Muscle of back (tissue), 11 donors: Measurements from ENCODE around the gene IGSF22. TPM values are rescaled to one million over a fixed set of nuclear protein-coding genes. Genes with fewer than 3 reads are reported as not detected.

ENCODE experiments used
- DNase-seq, 3 donors: peaks; one replicate each; pipeline versions ENCODE4 v3.0.0 to v3.0.0-alpha.2; 2013
- polyA plus RNA-seq, 10 donors: library from polyadenylated mRNA; unstranded; fragments of 120-200 nt; gene quantifications; one replicate each; pipeline ENCODE4 v1.2.1, GENCODE V29; 2013; ENCODE audit not compliant: insufficient read length in 10 of 10

Gene IGSF22
- polyA plus RNA-seq, 10 donors, result 0.72 to 11.4 (median 7.9) TPM

GRCh38 chr11:18745251-18745650 lies 19.3 kb upstream of the IGSF22 start:
- no peak for DNase-seq

DNA sequence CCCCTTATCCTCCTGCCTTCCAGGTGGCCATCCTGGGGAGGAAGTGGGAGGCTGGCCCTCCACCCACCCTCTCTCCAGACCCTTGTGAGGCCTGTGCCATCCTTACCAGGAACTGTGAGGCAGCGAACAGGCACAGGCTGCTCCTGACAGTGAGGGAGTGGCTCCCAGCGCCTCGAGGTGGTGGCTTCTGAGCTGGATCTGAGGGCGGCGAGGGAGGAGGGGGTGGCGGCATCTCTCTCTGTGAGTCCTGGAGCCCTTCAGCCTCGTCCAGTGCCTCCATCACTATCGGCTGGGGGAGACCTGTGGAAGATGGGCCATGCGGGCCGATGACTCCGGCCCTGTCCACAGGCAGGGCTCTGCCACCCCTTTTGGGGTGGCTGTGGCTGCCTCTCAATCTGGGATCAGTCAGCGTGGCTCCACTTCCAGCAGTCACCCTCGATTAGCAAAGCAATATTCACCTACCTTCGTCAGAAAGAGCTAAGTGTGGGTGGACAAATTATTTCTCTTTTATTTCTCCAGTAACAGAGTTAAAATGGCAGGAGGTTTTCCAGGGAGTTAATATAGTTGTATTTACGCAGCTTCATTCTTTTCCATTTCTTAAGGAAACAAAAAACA lies 18.0 kb upstream of the IGSF22 start:
- no peak for DNase-seq

DNA sequence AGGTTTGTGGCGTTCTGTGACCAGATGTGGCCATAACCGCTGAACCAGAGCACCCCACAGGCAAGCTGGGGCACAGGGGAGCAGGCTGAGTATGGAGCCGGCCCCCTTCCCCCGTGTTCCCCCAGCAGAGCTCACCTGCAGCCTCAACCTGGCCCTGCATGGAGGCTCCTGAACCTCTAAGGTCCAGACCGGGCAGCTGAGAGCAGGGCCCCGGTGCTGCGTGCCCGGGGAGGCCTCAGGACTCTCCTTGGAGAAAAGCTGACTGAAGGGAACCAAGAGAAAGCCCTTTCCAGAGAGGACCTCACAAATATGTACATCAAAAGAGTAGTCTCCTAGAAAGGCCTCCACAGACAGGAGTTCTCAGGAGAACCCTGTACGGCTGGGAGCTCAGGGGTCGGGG lies 17.4 kb upstream of the IGSF22 start:
- DNase-seq, result no peak

DNA sequence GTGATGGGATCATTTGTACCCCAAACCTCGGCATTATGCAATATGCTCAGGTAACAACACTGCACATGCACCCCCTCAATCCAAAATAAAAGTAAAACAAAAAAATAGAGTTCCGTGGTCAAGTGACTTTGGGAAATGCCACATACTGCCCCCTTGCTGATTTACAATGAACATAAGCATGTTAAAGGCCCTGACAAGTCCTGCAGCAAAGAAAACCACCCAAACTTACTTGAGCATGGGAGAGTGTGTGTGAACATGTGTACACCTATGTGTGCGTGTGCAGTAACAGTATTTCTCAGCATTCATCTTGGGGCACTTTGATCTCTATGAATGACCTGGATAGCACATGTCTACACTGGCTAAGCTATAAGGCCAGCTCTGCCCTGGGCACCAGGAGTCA lies 15.8 kb upstream of the IGSF22 start:
- DNase-seq, result no peak

DNA sequence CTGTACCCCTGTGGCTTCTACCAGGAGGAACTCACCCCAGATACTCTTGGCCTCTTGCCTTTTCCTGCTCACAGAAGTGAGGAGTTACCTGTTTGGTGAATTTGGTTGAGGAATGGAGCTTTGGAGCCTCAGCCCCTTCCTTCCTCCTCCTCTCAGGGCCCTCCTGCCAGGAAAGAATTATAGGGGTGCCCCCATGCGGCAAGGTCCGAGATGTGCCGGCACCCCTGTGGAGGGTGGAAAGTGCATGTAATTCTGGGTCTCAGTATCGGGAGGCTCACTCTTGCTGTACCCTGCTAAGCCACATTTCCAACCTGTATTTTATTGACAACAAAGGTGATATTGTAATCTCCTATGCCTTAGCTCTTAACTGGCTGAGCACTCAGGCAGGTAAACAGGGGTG lies 13.7 kb upstream of the IGSF22 start:
- no peak for DNase-seq

GRCh38 chr11:18737642-18738041 lies 11.7 kb upstream of the IGSF22 start:
- no peak for DNase-seq

DNA sequence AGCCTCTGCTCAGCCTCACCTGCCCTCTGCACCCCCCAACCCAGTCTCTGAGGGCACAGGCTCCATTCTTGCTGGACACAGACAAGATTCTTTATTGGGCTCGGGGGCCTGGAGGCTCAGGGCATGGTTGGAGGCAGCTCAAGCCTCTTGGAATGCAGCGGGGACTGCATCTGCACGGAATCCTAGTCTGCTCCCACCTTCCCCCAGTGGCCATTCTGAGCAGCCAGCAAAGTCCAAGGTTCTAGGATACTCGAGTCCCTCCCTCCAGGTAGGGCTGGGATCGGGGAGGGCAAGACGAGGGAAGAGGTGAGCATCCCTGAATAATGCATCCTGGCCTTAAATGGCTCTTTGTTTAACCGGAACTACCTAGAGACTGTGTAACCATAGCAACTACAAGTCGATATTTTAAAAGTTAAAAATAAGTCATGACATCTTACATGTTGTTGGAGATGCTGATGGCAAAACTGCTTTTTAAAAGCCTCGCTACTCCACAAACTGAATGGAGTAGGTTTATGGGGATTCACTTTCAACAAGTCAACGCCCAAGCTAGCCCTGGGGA lies 10.7 kb upstream of the IGSF22 start:
- DNase-seq, result no peak

GRCh38 chr11:18733202-18733601 lies 7.2 kb upstream of the IGSF22 start:
- no peak for DNase-seq

- DNase-seq, result peak; percentile 34 to 76 (median 66)
These were observed 6.2 kb upstream of the IGSF22 start for GRCh38 chr11:18731949-18732821.

DNA sequence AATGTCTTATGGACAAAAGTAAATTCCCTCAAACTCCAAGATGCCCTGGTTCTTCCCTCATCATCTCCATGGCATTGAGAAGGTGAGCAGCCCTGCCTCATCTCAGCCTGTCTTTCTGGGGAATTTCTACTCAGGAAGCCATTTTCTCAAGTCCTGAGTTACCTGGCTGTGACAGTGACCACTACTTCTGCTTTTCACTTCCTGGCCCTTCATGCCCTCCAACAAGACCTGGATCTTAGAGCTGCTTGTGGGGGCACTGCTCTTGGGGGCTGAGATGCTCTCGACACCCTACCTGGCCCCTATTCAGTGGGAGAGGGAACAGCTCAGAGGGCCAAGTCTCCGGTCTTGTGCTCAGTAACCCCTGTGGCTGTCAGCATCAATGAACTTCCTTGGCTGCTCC lies 5.5 kb upstream of the IGSF22 start:
- no peak for DNase-seq

- DNase-seq, result no peak
These were observed 4.0 kb upstream of the IGSF22 start for GRCh38 chr11:18730020-18730419.

GRCh38 chr11:18729426-18729825 lies 3.4 kb upstream of the IGSF22 start:
- no peak for DNase-seq

GRCh38 chr11:18728658-18729057 lies 2.7 kb upstream of the IGSF22 start:
- no peak for DNase-seq

DNA sequence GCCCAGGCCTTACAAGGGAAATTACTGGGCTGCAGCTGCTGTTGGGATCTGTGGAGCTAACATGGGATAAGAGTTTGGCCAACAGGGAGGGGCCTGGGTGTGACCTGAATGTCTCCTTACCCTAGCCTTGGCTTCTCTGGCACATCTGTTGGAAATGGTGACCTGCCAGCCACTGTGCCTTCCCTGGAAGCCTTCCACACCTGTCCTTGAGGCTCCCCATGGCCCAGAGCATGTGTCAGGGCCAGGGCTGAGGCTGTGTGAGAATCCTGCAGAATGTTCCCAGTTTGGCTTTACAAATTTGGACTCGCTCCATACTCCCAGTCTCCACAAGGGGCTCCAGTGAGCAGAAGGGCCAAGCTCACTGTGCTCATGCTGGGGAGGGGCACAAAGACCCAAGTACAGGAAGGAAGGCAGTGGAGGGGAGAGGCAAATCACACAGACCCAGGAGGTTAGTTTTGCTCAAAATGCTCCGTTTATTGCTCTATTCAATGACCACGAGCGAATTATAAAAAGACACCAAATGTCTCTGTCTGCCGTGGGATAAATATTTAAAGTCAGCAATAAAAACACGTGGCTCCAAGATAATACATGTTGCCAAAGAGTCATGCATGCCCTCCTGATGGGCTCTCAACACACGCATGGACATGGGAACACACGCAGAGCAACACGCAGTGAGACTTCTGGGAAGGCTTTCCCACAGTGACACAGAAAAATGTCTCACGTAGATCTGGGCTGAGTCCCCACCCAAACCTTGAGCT lies 1.7 kb upstream of the IGSF22 start:
- DNase-seq, result peak in 2 of 3 donors; percentile 45 to 65

GRCh38 chr11:18723991-18724390 lies 2.0 kb downstream of the IGSF22 start:
- DNase-seq, result no peak

GRCh38 chr11:18722293-18722637 lies 3.7 kb downstream of the IGSF22 start:
- DNase-seq, result no peak

- DNase-seq, result peak in 1 of 3 donors; percentile 71
These were observed 4.3 kb downstream of the IGSF22 start for GRCh38 chr11:18721561-18722292.

GRCh38 chr11:18720808-18721560 lies 5.0 kb downstream of the IGSF22 start:
- peak; percentile 67 to 92 (median 83) for DNase-seq

GRCh38 chr11:18720091-18720807 lies 5.7 kb downstream of the IGSF22 start:
- peak in 1 of 3 donors; percentile 49 for DNase-seq

GRCh38 chr11:18715476-18715875 lies 10.5 kb downstream of the IGSF22 start:
- no peak for DNase-seq
